ENCODE measurements around the gene ARHGEF1. TPM values are rescaled to one million over a fixed set of nuclear protein-coding genes. Genes with fewer than 3 reads are reported as not detected.

ARHGEF1 gene
- total RNA-seq, 3 donors from 2014 or later (not counting 1 experiment from before 2014, with no cell fraction given): 1,177 to 1,409 (median 1,354) TPM

DNA sequence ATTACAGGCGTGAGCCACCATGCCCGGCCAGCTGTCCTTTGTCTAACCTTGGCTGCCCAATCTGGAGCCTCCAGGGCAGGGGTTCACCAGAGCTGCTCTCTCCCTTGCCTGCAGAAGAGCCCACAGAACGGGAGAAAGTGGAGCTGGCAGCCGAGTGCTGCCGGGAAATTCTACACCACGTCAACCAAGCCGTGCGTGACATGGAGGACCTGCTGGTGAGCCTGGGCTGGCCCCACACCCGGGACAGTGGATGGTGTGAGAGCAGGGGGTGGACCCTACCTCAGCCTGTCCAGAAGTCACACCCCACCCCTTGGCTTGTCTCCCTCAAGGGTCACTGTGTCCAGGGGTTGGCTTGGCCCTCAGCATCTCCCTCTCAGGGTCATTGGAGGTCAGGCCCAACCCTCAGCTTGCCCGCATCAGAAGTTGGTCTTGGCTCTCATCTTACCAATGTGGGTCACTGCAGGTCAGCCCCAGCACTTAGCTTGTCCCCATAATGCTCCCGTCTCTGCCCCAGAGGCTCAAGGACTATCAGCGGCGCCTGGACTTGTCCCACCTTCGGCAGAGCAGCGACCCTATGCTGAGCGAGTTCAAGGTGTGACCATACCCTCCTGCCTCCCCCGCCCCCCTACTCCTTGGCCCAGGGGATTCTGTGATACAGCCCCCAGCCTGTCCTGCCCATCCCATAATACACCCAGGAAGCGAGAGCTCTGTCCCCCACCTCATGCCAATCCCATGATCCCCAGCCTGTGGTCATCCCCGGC, 20.4 kb downstream of the ARHGEF1 start:
- no peak for ATAC-seq

DNA sequence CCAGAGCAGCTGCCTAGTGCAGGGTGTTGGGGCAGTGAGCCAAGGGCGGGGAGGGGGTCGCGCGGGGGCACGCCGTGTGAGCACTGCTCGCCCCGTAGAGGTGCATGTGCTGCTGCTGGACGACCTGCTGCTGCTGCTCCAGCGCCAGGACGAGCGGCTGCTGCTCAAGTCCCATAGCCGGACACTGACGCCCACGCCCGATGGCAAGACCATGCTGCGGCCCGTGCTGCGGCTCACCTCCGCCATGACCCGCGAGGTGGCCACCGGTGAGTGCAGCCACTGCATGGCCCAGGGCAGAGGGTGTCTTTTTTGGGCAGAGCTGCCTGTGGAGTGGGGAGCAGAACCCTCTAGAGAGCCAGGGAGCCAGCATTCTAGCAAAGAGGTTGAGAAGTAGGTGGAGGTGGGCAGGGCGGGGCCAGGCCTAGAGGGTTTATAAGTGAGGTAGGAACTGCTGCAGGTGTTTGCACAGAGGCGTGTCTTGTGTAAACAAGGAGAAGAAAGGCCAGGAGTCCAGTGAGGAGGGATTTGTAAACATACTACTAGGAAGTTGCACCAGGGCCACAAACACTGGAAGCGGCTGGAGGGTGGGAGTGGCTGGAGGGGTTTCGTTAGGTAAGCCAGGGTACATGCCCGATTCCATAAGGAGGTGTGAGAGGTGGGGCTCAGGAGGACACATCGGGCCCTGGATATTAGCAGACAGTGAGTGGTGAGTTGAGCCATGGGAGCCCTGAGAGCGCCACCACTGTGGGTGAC, 21.3 kb downstream of the ARHGEF1 start:
- TF ChIP-seq, protein P1, sequence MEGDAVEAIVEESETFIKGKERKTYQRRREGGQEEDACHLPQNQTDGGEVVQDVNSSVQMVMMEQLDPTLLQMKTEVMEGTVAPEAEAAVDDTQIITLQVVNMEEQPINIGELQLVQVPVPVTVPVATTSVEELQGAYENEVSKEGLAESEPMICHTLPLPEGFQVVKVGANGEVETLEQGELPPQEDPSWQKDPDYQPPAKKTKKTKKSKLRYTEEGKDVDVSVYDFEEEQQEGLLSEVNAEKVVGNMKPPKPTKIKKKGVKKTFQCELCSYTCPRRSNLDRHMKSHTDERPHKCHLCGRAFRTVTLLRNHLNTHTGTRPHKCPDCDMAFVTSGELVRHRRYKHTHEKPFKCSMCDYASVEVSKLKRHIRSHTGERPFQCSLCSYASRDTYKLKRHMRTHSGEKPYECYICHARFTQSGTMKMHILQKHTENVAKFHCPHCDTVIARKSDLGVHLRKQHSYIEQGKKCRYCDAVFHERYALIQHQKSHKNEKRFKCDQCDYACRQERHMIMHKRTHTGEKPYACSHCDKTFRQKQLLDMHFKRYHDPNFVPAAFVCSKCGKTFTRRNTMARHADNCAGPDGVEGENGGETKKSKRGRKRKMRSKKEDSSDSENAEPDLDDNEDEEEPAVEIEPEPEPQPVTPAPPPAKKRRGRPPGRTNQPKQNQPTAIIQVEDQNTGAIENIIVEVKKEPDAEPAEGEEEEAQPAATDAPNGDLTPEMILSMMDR (IDR thresholded peaks at IDR 0.05): no peak
- Histone ChIP-seq H3K36me3 (ENCODE audit: control insufficient read depth, insufficient read depth, low read length) (peaks cover 80% of the 10 kb centered on the region), H3K4me3 (ENCODE audit: low read length) (no peak overlapping the region), H3K9me3 (ENCODE audit: control insufficient read depth, insufficient read depth, low read length) (no peaks in the 10 kb centered on the region), H3K4me1 (ENCODE audit: control insufficient read depth, insufficient read depth, low read length) (peaks cover 36% of the 10 kb centered on the region), H3K27ac (ENCODE audit: low read length) (no peak overlapping the region), H3K27me3 (ENCODE audit: control insufficient read depth, insufficient read depth, low read length) (no peaks in the 10 kb centered on the region)
- Mint-ChIP-seq H3K4me1 (peaks cover 6 to 50% of the 10 kb centered on the region in 2 donors), H3K36me3 (peaks cover 2% of the 10 kb centered on the region), H3K27ac (peak overlapping the region in 1 of 2 donors; percentile 59), H3K4me3 (no peak overlapping the region), H3K27me3 (ENCODE audit: low read depth in 2 of 2) (no peaks in the 10 kb centered on the region), H3K9me3 (no peaks in the 10 kb centered on the region)
- DNase-seq (no peak), ATAC-seq (no peak)
- WGBS (ENCODE audit: insufficient coverage): 97% methylated on average over 30 of the region's 30 CpGs
- intact Hi-C loops (cut with micrococcal nuclease): no loop called here

More for the DNA sequence above, 20.4 kb downstream of the ARHGEF1 start:
- H3K36me3 ChIP-seq (ENCODE audit: control insufficient read depth, insufficient read depth, low read length): peaks cover 89% of the 10 kb centered on the region
- peaks cover 7% of the 10 kb centered on the region for H3K36me3 Mint-ChIP-seq
- H3K27me3 ChIP-seq (ENCODE audit: control insufficient read depth, insufficient read depth, low read length): no peaks in the 10 kb centered on the region
- peak overlapping the region in 1 of 2 donors; percentile 31 for H3K27ac Mint-ChIP-seq
- no peaks in the 10 kb centered on the region for H3K27me3 Mint-ChIP-seq (ENCODE audit: low read depth in 2 of 2)
- TF ChIP-seq, protein P1 (IDR thresholded peaks at IDR 0.05): no peak
- H3K4me1 ChIP-seq (ENCODE audit: control insufficient read depth, insufficient read depth, low read length): peaks cover 36% of the 10 kb centered on the region
- no peak overlapping the region for H3K4me3 Mint-ChIP-seq
- no peaks in the 10 kb centered on the region for H3K9me3 ChIP-seq (ENCODE audit: control insufficient read depth, insufficient read depth, low read length)
- no peak overlapping the region for H3K4me3 ChIP-seq (ENCODE audit: low read length)
- intact Hi-C loops (cut with micrococcal nuclease): no loop called here
- DNase-seq: no peak
- 98% methylated on average over 19 of the region's 19 CpGs for WGBS (ENCODE audit: insufficient coverage)
- no peak overlapping the region for H3K27ac ChIP-seq (ENCODE audit: low read length)
- no peaks in the 10 kb centered on the region for H3K9me3 Mint-ChIP-seq
- H3K4me1 Mint-ChIP-seq: peaks cover 11 to 50% of the 10 kb centered on the region in 2 donors

- Histone ChIP-seq H3K4me3 (ENCODE audit: low read length) (no peak overlapping the region), H3K4me1 (ENCODE audit: control insufficient read depth, insufficient read depth, low read length) (peaks cover 36% of the 10 kb centered on the region), H3K27ac (ENCODE audit: low read length) (no peak overlapping the region), H3K36me3 (ENCODE audit: control insufficient read depth, insufficient read depth, low read length) (peaks cover 69% of the 10 kb centered on the region), H3K9me3 (ENCODE audit: control insufficient read depth, insufficient read depth, low read length) (no peaks in the 10 kb centered on the region), H3K27me3 (ENCODE audit: control insufficient read depth, insufficient read depth, low read length) (no peaks in the 10 kb centered on the region)
- no peaks in the 10 kb centered on the region for H3K27me3 Mint-ChIP-seq (ENCODE audit: low read depth in 2 of 2)
- ATAC-seq: no peak
- H3K4me1 Mint-ChIP-seq: peaks cover 10 to 53% of the 10 kb centered on the region in 2 donors
- TF ChIP-seq, protein P1 (IDR thresholded peaks at IDR 0.05): no peak
- H3K27ac Mint-ChIP-seq: peak overlapping the region; percentile 47 to 51
- no peak overlapping the region for H3K4me3 Mint-ChIP-seq
- intact Hi-C loops (cut with micrococcal nuclease): no loop called here
- H3K36me3 Mint-ChIP-seq: no peaks in the 10 kb centered on the region
- H3K9me3 Mint-ChIP-seq: no peaks in the 10 kb centered on the region
- DNase-seq: no peak
- 94% methylated on average over 23 of the region's 24 CpGs for WGBS (ENCODE audit: insufficient coverage)
Observed at GRCh38 chr19:41905273-41906002, 22.5 kb downstream of the ARHGEF1 start.

Measured in natural killer cell (primary cell).